Measurements from ENCODE around the gene JPH4. TPM values are rescaled to one million over a fixed set of nuclear protein-coding genes. Genes with fewer than 3 reads are reported as not detected.

The JPH4 gene
- total RNA-seq, 1 experiment from 2014 or later, result 6.8 TPM

- no peak overlapping the region for H3K9ac ChIP-seq (ENCODE audit: extremely low read depth, insufficient read length, low read length)
- H3K56ac ChIP-seq (ENCODE audit: insufficient read length, low read depth, low read length), result no peak overlapping the region
- no peak for TF ChIP-seq CTCF (conservative IDR thresholded peaks at IDR 0.05)
- H3K14ac ChIP-seq (ENCODE audit: insufficient read depth, low read length), result no peak overlapping the region
- H3K4me3 Mint-ChIP-seq, result no peak overlapping the region
- H3K27me3 Mint-ChIP-seq (ENCODE audit: low read depth), result peaks cover 4% of the 10 kb centered on the region
- no peak overlapping the region for H3K18ac ChIP-seq (ENCODE audit: insufficient read length, low read depth, low read length)
- H3K4me1 ChIP-seq (ENCODE audit: insufficient read depth, low read length), result no peaks in the 10 kb centered on the region
- no peaks in the 10 kb centered on the region for H3K79me1 ChIP-seq (ENCODE audit: insufficient read depth, low read depth, low read length, poor library complexity, severe bottlenecking)
- no peaks in the 10 kb centered on the region for H4K20me1 ChIP-seq (ENCODE audit: control insufficient read depth, insufficient read depth, insufficient read length)
- H3K4ac ChIP-seq (ENCODE audit: low read depth, low read length), result no peak overlapping the region
- H3K4me1 Mint-ChIP-seq, result no peaks in the 10 kb centered on the region
- no peak overlapping the region for H2BK12ac ChIP-seq (ENCODE audit: insufficient read length, low read depth, low read length)
- no peaks in the 10 kb centered on the region for H3K9me3 ChIP-seq (ENCODE audit: control insufficient read depth, low read depth, low read length)
- H2BK20ac ChIP-seq (ENCODE audit: low read depth, low read length, poor library complexity, severe bottlenecking), result no peak overlapping the region
- no peak overlapping the region for H2BK120ac ChIP-seq (ENCODE audit: low read depth, low read length, poor library complexity, severe bottlenecking)
- no peak overlapping the region for H3K4me2 ChIP-seq (ENCODE audit: insufficient read depth, insufficient read length, low read length)
- H4K5ac ChIP-seq (ENCODE audit: insufficient read length, low read depth, low read length), result no peak overlapping the region
- H2BK15ac ChIP-seq (ENCODE audit: low read depth, low read length), result no peak overlapping the region
- no peaks in the 10 kb centered on the region for H3K23me2 ChIP-seq (ENCODE audit: insufficient read length, low read depth, low read length, poor library complexity, severe bottlenecking)
- H3K9me3 Mint-ChIP-seq, result peaks cover 0 to 25% of the 10 kb centered on the region in 2 experiments; a peak in 1 of 5 replicates
- no peak overlapping the region for H4K8ac ChIP-seq (replicated peaks; ENCODE audit: insufficient read length, low read depth, low read length)
- H3K27ac ChIP-seq (ENCODE audit: insufficient read length, low read depth, low read length), result no peak overlapping the region
- no peak overlapping the region for H2BK5ac ChIP-seq (ENCODE audit: insufficient read length, low read length)
- H3K23ac ChIP-seq (ENCODE audit: insufficient read length, low read depth, low read length), result no peak overlapping the region
- no peaks in the 10 kb centered on the region for H3K27me3 ChIP-seq (ENCODE audit: insufficient read depth, low read length)
- no peak overlapping the region for H2AK5ac ChIP-seq (ENCODE audit: insufficient read length, low read length)
- no peak overlapping the region for H2AFZ ChIP-seq (ENCODE audit: low read length)
- no peaks in the 10 kb centered on the region for H3K79me2 ChIP-seq (ENCODE audit: insufficient read depth, low read length)
- no peak for DNase-seq
- H3K27ac Mint-ChIP-seq, result no peak overlapping the region
- WGBS (ENCODE audit: extremely low coverage, insufficient read length, low lambda C conversion rate), result no CpG with 5 or more reads among the region's 2 CpGs
- H3K36me3 Mint-ChIP-seq (ENCODE audit: insufficient read depth in 1 of 3, low read depth in 3 of 3), result no peaks in the 10 kb centered on the region; a peak in 1 of 7 replicates
- no peak overlapping the region for H4K91ac ChIP-seq (ENCODE audit: insufficient read length, low read depth, low read length)
- H3T11ph ChIP-seq (ENCODE audit: low read length), result no peak overlapping the region
Measured at GRCh38 chr14:23614395-23614828, 35.8 kb upstream of the JPH4 start.

All from H9 (cell line).